ENCODE measurements around the gene RAB3GAP2. TPM values are rescaled to one million over a fixed set of nuclear protein-coding genes. Genes with fewer than 3 reads are reported as not detected.

RAB3GAP2 gene
- total and polyA plus RNA-seq, 2 of the 13 experiments (the other 11 are each of a cell fraction or from before 2014, with no cell fraction given) = 22.6 to 25.0 TPM

DNA sequence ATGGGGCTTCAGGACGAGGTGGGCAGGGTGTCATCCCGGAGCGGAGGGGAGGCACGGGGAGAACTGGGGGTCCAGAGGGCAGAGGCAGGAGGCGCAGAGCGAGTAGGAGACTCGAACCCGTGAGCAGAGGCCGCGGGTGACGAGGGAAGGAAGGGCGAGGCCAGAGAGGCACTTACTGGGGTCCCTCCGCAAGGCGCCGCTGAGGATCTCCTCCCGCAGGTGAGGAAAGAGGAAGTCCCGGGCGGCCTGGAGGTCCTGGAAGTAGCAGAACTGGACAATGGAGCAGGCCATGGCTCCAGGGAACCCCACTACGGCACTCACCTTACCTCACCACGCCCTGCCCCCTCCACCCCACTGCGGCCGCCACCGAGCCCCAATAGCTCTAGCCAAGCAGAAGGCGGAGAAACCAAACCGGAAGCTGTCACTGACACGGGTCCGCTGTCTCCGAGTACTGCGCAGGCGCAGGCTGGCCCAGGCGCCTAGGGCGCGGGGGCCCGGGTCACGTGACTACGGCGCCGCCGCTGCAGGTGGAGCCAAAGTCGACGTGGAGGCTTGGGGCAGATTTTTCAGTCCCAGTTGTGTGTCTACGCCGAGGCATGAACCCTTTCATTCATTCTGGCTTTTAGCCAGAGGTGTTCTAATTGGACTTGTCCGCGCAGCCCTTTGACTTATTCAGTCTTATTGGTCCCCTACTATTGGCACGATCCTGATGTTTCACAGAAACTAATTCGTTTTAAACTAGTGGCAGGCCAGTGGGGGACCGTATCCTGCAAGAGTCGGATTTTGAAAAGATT is at the start of gene RAB3GAP2 (continued):
- TF ChIP-seq THYN1 (CRISPR knock-in tag; IDR thresholded peaks at IDR 0.05; ENCODE audit: borderline replicate concordance, low read depth) = no peak
- TF ChIP-seq AGO2 (optimal IDR thresholded peaks at IDR 0.05; ENCODE audit: low read depth, low read length) = peak; percentile 58
- peak; percentile 59 for TF ChIP-seq ZHX2 (IDR thresholded peaks at IDR 0.05; ENCODE audit: low read depth)
- TF ChIP-seq ZHX2 (CRISPR knock-in tag; IDR thresholded peaks at IDR 0.05; ENCODE audit: borderline replicate concordance) = no peak; the same call in 1 of the 2 replicates
- no peak for TF ChIP-seq NCOA1 (CRISPR knock-in tag; IDR thresholded peaks at IDR 0.05)
- TF ChIP-seq BCL3 (CRISPR knock-in tag; IDR thresholded peaks at IDR 0.05) = peak; percentile 42; the same call in 1 of the 2 replicates
- TF ChIP-seq, protein P1, sequence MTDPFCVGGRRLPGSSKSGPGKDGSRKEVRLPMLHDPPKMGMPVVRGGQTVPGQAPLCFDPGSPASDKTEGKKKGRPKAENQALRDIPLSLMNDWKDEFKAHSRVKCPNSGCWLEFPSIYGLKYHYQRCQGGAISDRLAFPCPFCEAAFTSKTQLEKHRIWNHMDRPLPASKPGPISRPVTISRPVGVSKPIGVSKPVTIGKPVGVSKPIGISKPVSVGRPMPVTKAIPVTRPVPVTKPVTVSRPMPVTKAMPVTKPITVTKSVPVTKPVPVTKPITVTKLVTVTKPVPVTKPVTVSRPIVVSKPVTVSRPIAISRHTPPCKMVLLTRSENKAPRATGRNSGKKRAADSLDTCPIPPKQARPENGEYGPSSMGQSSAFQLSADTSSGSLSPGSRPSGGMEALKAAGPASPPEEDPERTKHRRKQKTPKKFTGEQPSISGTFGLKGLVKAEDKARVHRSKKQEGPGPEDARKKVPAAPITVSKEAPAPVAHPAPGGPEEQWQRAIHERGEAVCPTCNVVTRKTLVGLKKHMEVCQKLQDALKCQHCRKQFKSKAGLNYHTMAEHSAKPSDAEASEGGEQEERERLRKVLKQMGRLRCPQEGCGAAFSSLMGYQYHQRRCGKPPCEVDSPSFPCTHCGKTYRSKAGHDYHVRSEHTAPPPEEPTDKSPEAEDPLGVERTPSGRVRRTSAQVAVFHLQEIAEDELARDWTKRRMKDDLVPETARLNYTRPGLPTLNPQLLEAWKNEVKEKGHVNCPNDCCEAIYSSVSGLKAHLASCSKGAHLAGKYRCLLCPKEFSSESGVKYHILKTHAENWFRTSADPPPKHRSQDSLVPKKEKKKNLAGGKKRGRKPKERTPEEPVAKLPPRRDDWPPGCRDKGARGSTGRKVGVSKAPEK (CRISPR knock-in tag; IDR thresholded peaks at IDR 0.05; ENCODE audit: borderline replicate concordance) = no peak
- TF ChIP-seq PHF8 (CRISPR knock-in tag; IDR thresholded peaks at IDR 0.05) = peak; percentile 86
- peak; percentile 82 for TF ChIP-seq NRL (CRISPR knock-in tag; IDR thresholded peaks at IDR 0.05; ENCODE audit: borderline replicate concordance)
- TF ChIP-seq BATF2 (CRISPR knock-in tag; IDR thresholded peaks at IDR 0.05) = no peak; the same call in 1 of the 2 replicates
- 0 out of 2 replicates have a peak, but pooled peaks have one; percentile 51 for TF ChIP-seq AKAP8 (CRISPR knock-in tag; IDR thresholded peaks at IDR 0.05)
- TF ChIP-seq ZBTB1 (CRISPR knock-in tag; IDR thresholded peaks at IDR 0.05; ENCODE audit: borderline replicate concordance) = no peak
- peak; percentile 62; the same call in 1 of the 2 replicates for TF ChIP-seq DMAP1 (CRISPR knock-in tag; IDR thresholded peaks at IDR 0.05)
- TF ChIP-seq HOXD1 (CRISPR knock-in tag; IDR thresholded peaks at IDR 0.05) = no peak
- no peak for TF ChIP-seq ATM (IDR thresholded peaks at IDR 0.05; ENCODE audit: borderline replicate concordance)
- TF ChIP-seq ZNF720 (CRISPR knock-in tag; IDR thresholded peaks at IDR 0.05) = no peak
- no peak; the same call in 1 of the 2 replicates for TF ChIP-seq ZNF263 (CRISPR knock-in tag; IDR thresholded peaks at IDR 0.05)
- no peak for TF ChIP-seq FOXK2 (IDR thresholded peaks at IDR 0.05)
